ENCODE results near the gene SUCLG1. TPM values are rescaled to one million over a fixed set of nuclear protein-coding genes. Genes with fewer than 3 reads are reported as not detected.

SUCLG1 gene
- total RNA-seq, 1 experiment from 2014 or later, result 59.8 TPM

DNA sequence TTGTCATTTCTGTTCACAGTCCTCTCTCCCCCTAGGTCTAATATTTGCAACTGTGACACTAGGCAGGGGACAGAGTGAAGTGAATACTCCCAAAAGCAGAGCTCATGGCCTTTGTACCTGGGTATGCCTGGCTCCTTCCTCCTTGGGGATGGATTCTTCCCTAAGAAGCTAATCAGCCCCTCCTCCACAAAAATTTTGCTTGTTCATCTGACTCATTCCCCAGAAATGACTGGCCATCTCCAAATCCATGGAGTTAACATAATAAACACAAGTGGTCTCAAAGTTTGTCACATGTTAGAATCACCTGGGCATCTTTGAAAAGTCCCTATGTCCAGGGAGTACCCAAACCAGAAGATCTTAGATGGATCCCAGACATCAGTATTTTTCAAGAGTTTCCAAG, 65.3 kb downstream of the SUCLG1 start:
- no peaks in the 10 kb centered on the region for H3K4me1 ChIP-seq (ENCODE audit: control insufficient read depth, insufficient read depth, low read length)
- in situ Hi-C loops (cut with HindIII; ENCODE audit: low pct_unique_long_range_greater_than_20kb, low sequenced_read_pairs) (no loop called here), intact Hi-C loops (cut with micrococcal nuclease; ENCODE audit: unreplicated experiment) (no loop called here)
- DNase-seq (ENCODE audit: low read depth, low spot score) (no peak), ATAC-seq (no peak)
- no peaks in the 10 kb centered on the region for H3K27me3 ChIP-seq (ENCODE audit: control insufficient read depth, insufficient read depth, low read length)
- no peak overlapping the region for H3K27ac ChIP-seq (ENCODE audit: low read length)
- H3K36me3 ChIP-seq (ENCODE audit: control insufficient read depth, insufficient read depth, low read length), result no peaks in the 10 kb centered on the region
- ChIA-PET CTCF (no interaction called here), POLR2A (no interaction called here)
- H3K4me3 ChIP-seq (ENCODE audit: low read depth in 2 of 2, low read length in 2 of 2), result no peak overlapping the region
- H3K9me3 ChIP-seq (ENCODE audit: control insufficient read depth, insufficient read depth, low read depth, low read length), result no peaks in the 10 kb centered on the region
- TF ChIP-seq, protein P1, sequence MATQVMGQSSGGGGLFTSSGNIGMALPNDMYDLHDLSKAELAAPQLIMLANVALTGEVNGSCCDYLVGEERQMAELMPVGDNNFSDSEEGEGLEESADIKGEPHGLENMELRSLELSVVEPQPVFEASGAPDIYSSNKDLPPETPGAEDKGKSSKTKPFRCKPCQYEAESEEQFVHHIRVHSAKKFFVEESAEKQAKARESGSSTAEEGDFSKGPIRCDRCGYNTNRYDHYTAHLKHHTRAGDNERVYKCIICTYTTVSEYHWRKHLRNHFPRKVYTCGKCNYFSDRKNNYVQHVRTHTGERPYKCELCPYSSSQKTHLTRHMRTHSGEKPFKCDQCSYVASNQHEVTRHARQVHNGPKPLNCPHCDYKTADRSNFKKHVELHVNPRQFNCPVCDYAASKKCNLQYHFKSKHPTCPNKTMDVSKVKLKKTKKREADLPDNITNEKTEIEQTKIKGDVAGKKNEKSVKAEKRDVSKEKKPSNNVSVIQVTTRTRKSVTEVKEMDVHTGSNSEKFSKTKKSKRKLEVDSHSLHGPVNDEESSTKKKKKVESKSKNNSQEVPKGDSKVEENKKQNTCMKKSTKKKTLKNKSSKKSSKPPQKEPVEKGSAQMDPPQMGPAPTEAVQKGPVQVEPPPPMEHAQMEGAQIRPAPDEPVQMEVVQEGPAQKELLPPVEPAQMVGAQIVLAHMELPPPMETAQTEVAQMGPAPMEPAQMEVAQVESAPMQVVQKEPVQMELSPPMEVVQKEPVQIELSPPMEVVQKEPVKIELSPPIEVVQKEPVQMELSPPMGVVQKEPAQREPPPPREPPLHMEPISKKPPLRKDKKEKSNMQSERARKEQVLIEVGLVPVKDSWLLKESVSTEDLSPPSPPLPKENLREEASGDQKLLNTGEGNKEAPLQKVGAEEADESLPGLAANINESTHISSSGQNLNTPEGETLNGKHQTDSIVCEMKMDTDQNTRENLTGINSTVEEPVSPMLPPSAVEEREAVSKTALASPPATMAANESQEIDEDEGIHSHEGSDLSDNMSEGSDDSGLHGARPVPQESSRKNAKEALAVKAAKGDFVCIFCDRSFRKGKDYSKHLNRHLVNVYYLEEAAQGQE (IDR thresholded peaks at IDR 0.05; ENCODE audit: insufficient read depth in 1 of 2, low read depth in 2 of 2, low read length in 1 of 2), result no peak
- TF ChIP-seq, protein P2, sequence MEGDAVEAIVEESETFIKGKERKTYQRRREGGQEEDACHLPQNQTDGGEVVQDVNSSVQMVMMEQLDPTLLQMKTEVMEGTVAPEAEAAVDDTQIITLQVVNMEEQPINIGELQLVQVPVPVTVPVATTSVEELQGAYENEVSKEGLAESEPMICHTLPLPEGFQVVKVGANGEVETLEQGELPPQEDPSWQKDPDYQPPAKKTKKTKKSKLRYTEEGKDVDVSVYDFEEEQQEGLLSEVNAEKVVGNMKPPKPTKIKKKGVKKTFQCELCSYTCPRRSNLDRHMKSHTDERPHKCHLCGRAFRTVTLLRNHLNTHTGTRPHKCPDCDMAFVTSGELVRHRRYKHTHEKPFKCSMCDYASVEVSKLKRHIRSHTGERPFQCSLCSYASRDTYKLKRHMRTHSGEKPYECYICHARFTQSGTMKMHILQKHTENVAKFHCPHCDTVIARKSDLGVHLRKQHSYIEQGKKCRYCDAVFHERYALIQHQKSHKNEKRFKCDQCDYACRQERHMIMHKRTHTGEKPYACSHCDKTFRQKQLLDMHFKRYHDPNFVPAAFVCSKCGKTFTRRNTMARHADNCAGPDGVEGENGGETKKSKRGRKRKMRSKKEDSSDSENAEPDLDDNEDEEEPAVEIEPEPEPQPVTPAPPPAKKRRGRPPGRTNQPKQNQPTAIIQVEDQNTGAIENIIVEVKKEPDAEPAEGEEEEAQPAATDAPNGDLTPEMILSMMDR (IDR thresholded peaks at IDR 0.05), result no peak
- TF ChIP-seq POLR2AphosphoS5 (IDR thresholded peaks at IDR 0.05; ENCODE audit: low read depth, low read length) (no peak), TCF7L2 (IDR thresholded peaks at IDR 0.05; ENCODE audit: low read depth, low read length) (no peak), SIN3A (IDR thresholded peaks at IDR 0.05; ENCODE audit: borderline replicate concordance, insufficient read depth, low read depth, low read length) (no peak)
- BruUV-seq (replicated peaks), result no TSS peak

GRCh38 chr2:84389794-84390193, 69.3 kb downstream of the SUCLG1 start:
- CTCF ChIA-PET, result no interaction called here
- no peak for DNase-seq (ENCODE audit: low read depth, low spot score)
- Histone ChIP-seq H3K4me3 (ENCODE audit: low read depth in 2 of 2, low read length in 2 of 2) (no peak overlapping the region), H3K27me3 (ENCODE audit: control insufficient read depth, insufficient read depth, low read length) (no peaks in the 10 kb centered on the region), H3K9me3 (ENCODE audit: control insufficient read depth, insufficient read depth, low read depth, low read length) (no peaks in the 10 kb centered on the region), H3K4me1 (ENCODE audit: control insufficient read depth, insufficient read depth, low read length) (no peaks in the 10 kb centered on the region), H3K36me3 (ENCODE audit: control insufficient read depth, insufficient read depth, low read length) (no peaks in the 10 kb centered on the region), H3K27ac (ENCODE audit: low read length) (no peak overlapping the region)
- in situ Hi-C loops (cut with HindIII; ENCODE audit: low pct_unique_long_range_greater_than_20kb, low sequenced_read_pairs), result no loop called here
- POLR2A ChIA-PET, result no interaction called here
- intact Hi-C loops (cut with micrococcal nuclease; ENCODE audit: unreplicated experiment), result no loop called here
- BruUV-seq (replicated peaks), result no TSS peak
- ATAC-seq, result no peak
- TF ChIP-seq, protein P2 (IDR thresholded peaks at IDR 0.05), result no peak
- TF ChIP-seq TCF7L2 (IDR thresholded peaks at IDR 0.05; ENCODE audit: low read depth, low read length), result no peak
- no peak for TF ChIP-seq POLR2AphosphoS5 (IDR thresholded peaks at IDR 0.05; ENCODE audit: low read depth, low read length)
- no peak for TF ChIP-seq SIN3A (IDR thresholded peaks at IDR 0.05; ENCODE audit: borderline replicate concordance, insufficient read depth, low read depth, low read length)
- TF ChIP-seq, protein P1 (IDR thresholded peaks at IDR 0.05; ENCODE audit: insufficient read depth in 1 of 2, low read depth in 2 of 2, low read length in 1 of 2), result no peak
